Stimulated activated CD8-positive, alpha-beta memory T cell treated with anti-CD3 and anti-CD28 coated beads, Interleukin-12 subunit alpha, Interleukin-12 subunit beta, amount 100 ng/mL, for 4 hours (primary cell): ENCODE data around the gene RORB.

ENCODE experiments used
- DNase-seq: peaks from one replicate; pipeline ENCODE4 v3.0.0-alpha.2; 2020; ENCODE audit warnings: low read depth

The RORB gene

GRCh38 chr9:74719306-74719705 is 222.2 kb downstream of the RORB start:
- DNase-seq = no peak

- no peak for DNase-seq
Observed at GRCh38 chr9:74721696-74722660, 224.8 kb downstream of the RORB start.

GRCh38 chr9:74724317-74724716 is 227.2 kb downstream of the RORB start:
- no peak for DNase-seq

- no peak for DNase-seq
Observed at GRCh38 chr9:74726581-74726980, 229.4 kb downstream of the RORB start.

GRCh38 chr9:74728176-74728575 is 231.0 kb downstream of the RORB start:
- no peak for DNase-seq

GRCh38 chr9:74729136-74729695 is 232.1 kb downstream of the RORB start:
- DNase-seq = no peak

- DNase-seq = no peak
Observed at GRCh38 chr9:74735761-74736160, 238.6 kb downstream of the RORB start.

- DNase-seq = no peak
Observed at GRCh38 chr9:74736646-74737045, 239.5 kb downstream of the RORB start.

- DNase-seq = no peak
Observed at GRCh38 chr9:74742191-74742790, 245.2 kb downstream of the RORB start.
